Ishikawa (cell line): ENCODE measurements around the gene CCDC192.

Experiments
- CEBPB ChIP-seq: IDR thresholded peaks from 2 replicates; pipeline ENCODE4 v1.6.1; 2012
- CREB1 ChIP-seq: IDR thresholded peaks from 2 replicates; pipeline ENCODE4 v1.6.1; 2012; ENCODE audit warnings: low read depth
- EGR1 ChIP-seq: IDR thresholded peaks from 2 replicates; pipeline ENCODE4 v1.6.1; 2012
- EP300 ChIP-seq: IDR thresholded peaks from 2 replicates; pipeline ENCODE4 v1.6.1; 2012; ENCODE audit warnings: borderline replicate concordance
- FOXM1 ChIP-seq: IDR thresholded peaks from 2 replicates; pipeline ENCODE4 v1.6.1; 2012; ENCODE audit warnings: low read depth, borderline replicate concordance
- NFIC ChIP-seq: IDR thresholded peaks from 2 replicates; pipeline ENCODE4 v1.6.1; 2012
- RAD21 ChIP-seq: IDR thresholded peaks from 2 replicates; pipeline ENCODE4 v1.6.1; 2012; ENCODE audit warnings: low read depth
- REST ChIP-seq: IDR thresholded peaks from 2 replicates; pipeline ENCODE4 v1.6.1; 2012; ENCODE audit warnings: low read depth, mild to moderate bottlenecking
- TAF1 ChIP-seq: IDR thresholded peaks from 2 replicates; pipeline ENCODE4 v1.6.1; 2012; ENCODE audit warnings: low read depth, mild to moderate bottlenecking
- TCF12 ChIP-seq: IDR thresholded peaks from 2 replicates; pipeline ENCODE4 v1.6.1; 2012; ENCODE audit warnings: low read depth
- TEAD4 ChIP-seq: IDR thresholded peaks from 2 replicates; pipeline ENCODE4 v1.6.1; 2012
- USF1 ChIP-seq: IDR thresholded peaks from 2 replicates; pipeline ENCODE4 v1.6.1; 2012
- YY1 ChIP-seq: IDR thresholded peaks from 2 replicates; pipeline ENCODE4 v1.6.1; 2012; ENCODE audit warnings: low read depth
- ZBTB7A ChIP-seq: IDR thresholded peaks from 2 replicates; pipeline ENCODE4 v1.6.1; 2012; ENCODE audit warnings: low read depth
- TF ChIP-seq, protein P1 (sequence below): IDR thresholded peaks from 2 replicates; pipeline ENCODE4 v1.6.1; 2012

Gene CCDC192

DNA sequence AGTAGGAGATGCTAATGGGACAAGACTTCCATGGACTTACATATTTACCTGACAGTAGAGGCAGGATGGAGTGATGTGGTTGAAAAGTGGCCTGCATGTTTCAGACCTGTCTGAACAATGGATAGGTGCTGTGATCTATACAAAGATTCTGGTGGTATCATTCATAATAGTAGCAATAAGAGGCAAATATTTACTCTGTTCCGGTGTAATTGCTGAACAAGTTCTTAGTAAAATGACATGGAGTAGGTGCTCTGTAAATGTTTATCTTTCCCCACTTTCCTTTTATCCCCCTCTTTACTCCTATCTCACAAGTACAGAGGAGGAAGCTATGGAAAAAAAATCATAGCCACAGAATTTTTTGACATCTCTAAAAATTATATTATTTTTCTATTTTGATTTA is 221.4 kb downstream of the CCDC192 start:
- TF ChIP-seq, protein P1, sequence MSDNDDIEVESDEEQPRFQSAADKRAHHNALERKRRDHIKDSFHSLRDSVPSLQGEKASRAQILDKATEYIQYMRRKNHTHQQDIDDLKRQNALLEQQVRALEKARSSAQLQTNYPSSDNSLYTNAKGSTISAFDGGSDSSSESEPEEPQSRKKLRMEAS: no peak
- no peak for TF ChIP-seq RAD21
- TF ChIP-seq EP300: no peak
- no peak for TF ChIP-seq TCF12
- no peak for TF ChIP-seq CREB1
- TF ChIP-seq EGR1: no peak
- TF ChIP-seq NFIC: no peak
- no peak for TF ChIP-seq REST
- no peak for TF ChIP-seq ZBTB7A
- no peak for TF ChIP-seq TEAD4
- TF ChIP-seq USF1: no peak
- no peak for TF ChIP-seq TAF1
- no peak for TF ChIP-seq YY1
- no peak for TF ChIP-seq CEBPB

DNA sequence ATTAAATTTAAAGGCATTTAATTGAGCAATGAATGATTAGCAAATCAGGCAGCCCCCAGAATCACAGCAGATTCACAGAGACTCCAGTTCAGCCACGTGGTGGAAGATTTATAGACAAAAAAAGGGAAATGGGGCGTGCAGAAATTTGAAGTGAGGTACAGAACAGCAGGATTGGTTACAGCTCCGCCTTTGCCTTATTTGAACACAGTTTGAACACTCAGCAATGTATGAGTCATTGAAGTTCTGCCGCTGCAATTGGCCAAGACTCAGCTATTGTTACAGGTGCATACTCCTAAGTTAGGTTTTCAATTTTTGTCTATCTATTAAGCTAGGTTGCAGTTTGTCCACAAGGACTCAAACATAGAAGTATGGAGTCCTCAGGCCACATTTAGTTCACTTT is 222.7 kb downstream of the CCDC192 start:
- TF ChIP-seq NFIC: no peak
- TF ChIP-seq, protein P1: peak; percentile 62; the same call in 1 of the 2 replicates
- TF ChIP-seq CEBPB: no peak
- no peak for TF ChIP-seq ZBTB7A
- peak; percentile 31; the same call in 1 of the 2 replicates for TF ChIP-seq USF1
- peak; percentile 86 for TF ChIP-seq FOXM1
- no peak for TF ChIP-seq TAF1
- no peak for TF ChIP-seq CREB1
- TF ChIP-seq TEAD4: no peak
- no peak for TF ChIP-seq REST
- no peak for TF ChIP-seq YY1
- TF ChIP-seq EGR1: no peak
- 0 out of 2 replicates have a peak, but pooled peaks have one; percentile 19 for TF ChIP-seq EP300
- no peak for TF ChIP-seq RAD21
- no peak for TF ChIP-seq TCF12

DNA sequence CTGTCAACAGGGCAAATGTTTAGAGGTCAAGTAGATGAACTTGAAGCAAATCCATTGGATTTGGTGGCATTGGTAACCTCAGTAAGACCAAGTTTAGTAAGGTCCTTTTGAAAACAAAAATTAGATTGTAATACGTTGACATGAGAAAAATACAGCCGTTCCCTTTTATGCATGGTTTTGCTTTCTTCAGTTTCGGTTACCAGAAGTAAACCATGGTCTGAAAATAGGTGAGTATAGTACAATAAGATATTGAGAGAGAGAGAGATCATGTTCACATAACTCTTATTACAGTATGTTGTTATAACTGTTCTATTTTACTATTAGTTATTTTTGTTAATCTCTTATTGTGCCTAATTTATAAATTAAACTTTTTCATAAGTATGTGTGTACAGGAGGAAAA is 223.8 kb downstream of the CCDC192 start:
- TF ChIP-seq EP300: no peak
- TF ChIP-seq, protein P1: no peak
- no peak for TF ChIP-seq RAD21
- TF ChIP-seq NFIC: no peak

- TF ChIP-seq CREB1 (no peak), TEAD4 (no peak), YY1 (no peak), REST (no peak)
These were observed 224.9 kb downstream of the CCDC192 start for GRCh38 chr5:127928053-127928452.

GRCh38 chr5:127930311-127930710 is 227.1 kb downstream of the CCDC192 start:
- TF ChIP-seq TCF12: no peak
- no peak for TF ChIP-seq TAF1
- TF ChIP-seq TEAD4: peak; percentile 78
- no peak for TF ChIP-seq USF1
- TF ChIP-seq CEBPB: no peak
- peak; percentile 44; the same call in 1 of the 2 replicates for TF ChIP-seq NFIC
